Vagina (tissue), 2 donors: ENCODE results near the gene GLT8D2. TPM values are rescaled to one million over a fixed set of nuclear protein-coding genes. Genes with fewer than 3 reads are reported as not detected.

Experiments used
- DNase-seq, 2 donors: peaks; one replicate each; pipeline ENCODE4 v3.0.0-alpha.2; 2017; ENCODE audit errors: extremely low spot score in 2 of 2
- H3K27ac ChIP-seq: fragments of 200-600 bp; sonication (generic); one replicate; pipeline ENCODE4 v1.5.1; 2019
- H3K27me3 ChIP-seq: fragments of 200-600 bp; sonication (generic); one replicate; pipeline ENCODE4 v1.5.1; 2019
- H3K36me3 ChIP-seq, 2 donors: fragments of 200-600 bp; sonication (generic); one replicate each; pipeline ENCODE4 v1.5.1; 2017 to 2019
- H3K4me1 ChIP-seq: fragments of 200-600 bp; sonication (generic); one replicate; pipeline ENCODE4 v1.5.1; 2019
- H3K4me3 ChIP-seq, 2 donors: fragments of 200-600 bp; sonication (generic); 1 replicate in 1 of 2; 2 replicates in 1 of 2; pipeline ENCODE4 v1.5.1; 2016 to 2019
- H3K9me3 ChIP-seq: fragments of 200-600 bp; sonication (generic); one replicate; pipeline ENCODE4 v1.5.1; 2019
- CTCF ChIP-seq, 3 experiments: fragments of 450-650 bp in 2 of 3; fragments of 200-600 bp in 1 of 3; sonication (generic) in 1 of 3; IDR thresholded peaks; one replicate each; pipeline ENCODE4 v1.5.1; 2017 to 2019; ENCODE audit warnings: antibody characterized with exemption in 3 of 3, mild to moderate bottlenecking in 2 of 3, moderate library complexity in 2 of 3
- POLR2A ChIP-seq, 2 donors: fragments of 450-650 bp; IDR thresholded peaks; one replicate each; pipeline ENCODE4 v1.6.1; 2017; ENCODE audit warnings: antibody characterized with exemption in 2 of 2, mild to moderate bottlenecking in 2 of 2, moderate library complexity in 2 of 2
- POLR2AphosphoS5 ChIP-seq, 2 donors: sonication (generic); formaldehyde crosslinking; IDR thresholded peaks; one replicate each; pipeline ENCODE4 v1.9.0; 2017; ENCODE audit warnings: antibody characterized with exemption in 2 of 2, mild to moderate bottlenecking in 2 of 2, low read depth in 1 of 2; ENCODE audit not compliant: insufficient read depth in 1 of 2
- intact Hi-C: fragments of 100-400 bp; cut with DNase I; formaldehyde crosslinking; loops from one replicate; pipeline ENCODE4 v1.15.1; 2023
- total RNA-seq: library from RNA; depleted of rRNA; stranded (reverse); fragments of >200 nt; gene quantifications from one replicate; pipeline ENCODE4 v1.2.3, GENCODE V29; 2016

The GLT8D2 gene
- total RNA-seq, 1 donor from 2014 or later, result 11.0 TPM

GRCh38 chr12:104090685-104091084 is 40.7 kb upstream of the GLT8D2 start:
- intact Hi-C loops, result no loop called here
- peaks cover 0 to 61% of the 10 kb centered on the region in 2 donors for H3K36me3 ChIP-seq

DNA sequence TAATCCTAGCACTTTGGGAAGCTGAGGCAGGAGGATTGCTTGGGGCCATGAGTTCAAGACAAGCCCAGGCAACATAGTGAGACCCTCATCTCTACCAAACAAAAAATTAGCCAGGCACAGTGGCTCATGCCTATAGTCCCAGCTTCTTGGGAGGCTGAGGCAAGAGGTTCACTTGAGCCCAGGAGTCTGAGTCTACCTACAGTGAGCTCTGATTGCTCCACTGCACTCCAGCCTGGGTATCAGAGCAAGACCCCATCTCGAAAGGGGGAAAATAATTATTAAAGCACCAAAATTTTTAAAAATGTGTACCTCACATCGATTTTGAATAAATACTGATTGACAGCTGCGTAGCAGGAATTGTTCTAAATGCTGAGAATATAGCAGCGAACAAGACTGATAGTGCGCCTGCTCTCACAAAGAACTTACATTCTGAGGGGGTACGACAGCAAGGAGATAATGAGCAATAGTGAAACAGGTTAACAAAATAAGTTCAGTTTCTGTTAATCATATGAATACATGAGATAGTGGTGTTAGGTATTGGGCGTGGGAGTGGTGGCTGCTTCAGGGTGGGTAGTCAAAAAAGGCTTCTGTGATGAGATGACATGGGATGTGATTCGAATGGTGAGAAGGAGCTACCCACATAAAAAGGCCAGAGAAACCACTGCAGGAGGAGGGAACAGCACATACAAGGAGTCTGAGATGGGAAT is 33.9 kb upstream of the GLT8D2 start:
- Histone ChIP-seq H3K27ac (no peak overlapping the region), H3K4me1 (no peaks in the 10 kb centered on the region), H3K9me3 (no peaks in the 10 kb centered on the region), H3K27me3 (no peaks in the 10 kb centered on the region), H3K4me3 (no peak overlapping the region), H3K36me3 (peaks cover 0 to 52% of the 10 kb centered on the region in 2 donors)
- no peak for TF ChIP-seq POLR2AphosphoS5 (IDR thresholded peaks at IDR 0.05; ENCODE audit: insufficient read depth in 1 of 2, low read depth in 1 of 2)
- TF ChIP-seq CTCF (IDR thresholded peaks at IDR 0.05), result no peak
- TF ChIP-seq POLR2A (IDR thresholded peaks at IDR 0.05), result no peak
- no peak for DNase-seq
- intact Hi-C loops, result no loop called here

More at GRCh38 chr12:104090685-104091084, 40.7 kb upstream of the GLT8D2 start:
- Histone ChIP-seq H3K27ac (no peak overlapping the region), H3K4me3 (no peak overlapping the region), H3K9me3 (no peaks in the 10 kb centered on the region), H3K4me1 (no peaks in the 10 kb centered on the region), H3K27me3 (no peaks in the 10 kb centered on the region)
- DNase-seq, result no peak
- no peak for TF ChIP-seq POLR2A (IDR thresholded peaks at IDR 0.05)
- TF ChIP-seq CTCF (IDR thresholded peaks at IDR 0.05), result no peak
- TF ChIP-seq POLR2AphosphoS5 (IDR thresholded peaks at IDR 0.05; ENCODE audit: insufficient read depth in 1 of 2, low read depth in 1 of 2), result no peak

- H3K27ac ChIP-seq, result no peak overlapping the region
- peaks cover 0 to 41% of the 10 kb centered on the region in 2 donors for H3K36me3 ChIP-seq
- no peak overlapping the region for H3K4me3 ChIP-seq
- H3K4me1 ChIP-seq, result peaks cover 5% of the 10 kb centered on the region
- no peaks in the 10 kb centered on the region for H3K9me3 ChIP-seq
- TF ChIP-seq CTCF (IDR thresholded peaks at IDR 0.05), result no peak
- TF ChIP-seq POLR2AphosphoS5 (IDR thresholded peaks at IDR 0.05; ENCODE audit: insufficient read depth in 1 of 2, low read depth in 1 of 2), result no peak
- no peak for DNase-seq
- intact Hi-C loops, result no loop called here
- H3K27me3 ChIP-seq, result no peaks in the 10 kb centered on the region
These were observed 30.8 kb upstream of the GLT8D2 start for GRCh38 chr12:104080764-104081163.

- intact Hi-C loops, result no loop called here
- Histone ChIP-seq H3K36me3 (peaks cover 0 to 35% of the 10 kb centered on the region in 2 donors), H3K27ac (no peak overlapping the region), H3K9me3 (no peaks in the 10 kb centered on the region), H3K4me3 (no peak overlapping the region), H3K4me1 (peaks cover 5% of the 10 kb centered on the region), H3K27me3 (no peaks in the 10 kb centered on the region)
- TF ChIP-seq POLR2AphosphoS5 (IDR thresholded peaks at IDR 0.05; ENCODE audit: insufficient read depth in 1 of 2, low read depth in 1 of 2), result no peak
- no peak for TF ChIP-seq POLR2A (IDR thresholded peaks at IDR 0.05)
- TF ChIP-seq CTCF (IDR thresholded peaks at IDR 0.05), result no peak
- DNase-seq, result no peak
These were observed 29.0 kb upstream of the GLT8D2 start for GRCh38 chr12:104079024-104079423.

GRCh38 chr12:104073699-104074098 is 23.7 kb upstream of the GLT8D2 start:
- H3K36me3 ChIP-seq, result peaks cover 0 to 21% of the 10 kb centered on the region in 2 donors
- H3K9me3 ChIP-seq, result no peaks in the 10 kb centered on the region
- H3K27ac ChIP-seq, result no peak overlapping the region
- H3K4me1 ChIP-seq, result peaks cover 3% of the 10 kb centered on the region
- no peak for DNase-seq
- no peak overlapping the region for H3K4me3 ChIP-seq
- intact Hi-C loops, result no loop called here
- H3K27me3 ChIP-seq, result no peaks in the 10 kb centered on the region
- TF ChIP-seq POLR2A (IDR thresholded peaks at IDR 0.05) (no peak), POLR2AphosphoS5 (IDR thresholded peaks at IDR 0.05; ENCODE audit: insufficient read depth in 1 of 2, low read depth in 1 of 2) (no peak), CTCF (IDR thresholded peaks at IDR 0.05) (no peak)
